Adrenal gland (tissue), 5 donors: ENCODE results near the gene CDH6.

ENCODE experiments used
- CTCF ChIP-seq, 6 experiments: fragments of 450-650 bp in 4 of 6; fragments of 200-600 bp in 2 of 6; sonication (generic) in 1 of 6; IDR thresholded peaks; 1 replicate in 5 of 6; 2 replicates in 1 of 6; pipeline versions ENCODE4 v1.5.1 to v1.8.0; 2016 to 2021; ENCODE audit warnings: antibody characterized with exemption in 6 of 6, mild to moderate bottlenecking in 2 of 6, moderate library complexity in 1 of 6
- POLR2A ChIP-seq, 2 donors: fragments of 450-650 bp; IDR thresholded peaks; one replicate each; pipeline ENCODE4 v1.6.1; 2017; ENCODE audit warnings: antibody characterized with exemption in 2 of 2, mild to moderate bottlenecking in 2 of 2, moderate library complexity in 1 of 2
- donor health status: DM: no; HTN: no; CAD: no.

- TF ChIP-seq CTCF (IDR thresholded peaks at IDR 0.05) (no peak), POLR2A (IDR thresholded peaks at IDR 0.05) (no peak)
Observed at GRCh38 chr5:31372124-31372523, 178.6 kb downstream of the CDH6 start.
